CD14-positive monocyte (primary cell): ENCODE results near the gene IGHMBP2. TPM values are rescaled to one million over a fixed set of nuclear protein-coding genes. Genes with fewer than 3 reads are reported as not detected.

Experiments
- DNase-seq, 3 donors: peaks; one replicate each; pipeline ENCODE4 v3.0.0-alpha.2; 2011 to 2022
- H2AFZ ChIP-seq: 2 replicates; pipeline ENCODE4 v1.6.0; 2012; ENCODE audit warnings: mild to moderate bottlenecking, low read depth, low read length, inconsistent platforms; ENCODE audit not compliant: insufficient read depth, poor library complexity, severe bottlenecking
- H3K27ac ChIP-seq, 2 donors: 1 replicate in 1 of 2; 2 replicates in 1 of 2; pipeline ENCODE4 v1.5.1; 2012 to 2013; ENCODE audit warnings: low read length in 2 of 2, control low read depth in 1 of 2, inconsistent platforms in 1 of 2, low read depth in 1 of 2, mild to moderate bottlenecking in 1 of 2
- H3K27me3 ChIP-seq, 2 donors: one replicate each; pipeline versions ENCODE4 v1.6.0 to v1.6.1; 2011 to 2013; ENCODE audit warnings: low read length in 2 of 2; ENCODE audit not compliant: control insufficient read depth in 2 of 2, insufficient read depth in 2 of 2
- H3K36me3 ChIP-seq, 2 donors: replicated peaks in 1 of 2; 1 replicate in 1 of 2; 2 replicates in 1 of 2; pipeline versions ENCODE4 v1.5.1 to v1.6.1; 2012 to 2013; ENCODE audit warnings: low read length in 2 of 2, control low read depth in 1 of 2, inconsistent platforms in 1 of 2, mild to moderate bottlenecking in 1 of 2; ENCODE audit not compliant: insufficient read depth in 2 of 2, control insufficient read depth in 1 of 2
- H3K4me1 ChIP-seq, 2 donors: 1 replicate in 1 of 2; 2 replicates in 1 of 2; pipeline versions ENCODE4 v1.5.1 to v1.6.1; 2012 to 2013; ENCODE audit warnings: low read length in 2 of 2, control low read depth in 1 of 2, inconsistent platforms in 1 of 2, mild to moderate bottlenecking in 1 of 2, moderate library complexity in 1 of 2; ENCODE audit not compliant: insufficient read depth in 2 of 2, control insufficient read depth in 1 of 2
- H3K4me2 ChIP-seq: replicated peaks from 2 replicates; pipeline ENCODE3; 2012; ENCODE audit warnings: low read length, moderate library complexity, mild to moderate bottlenecking; ENCODE audit not compliant: poor library complexity, severe bottlenecking; ENCODE audit errors: extremely low read depth
- H3K4me3 ChIP-seq, 3 experiments: fragments of 200-600 bp in 1 of 3; sonication (generic) in 1 of 3; replicated peaks in 1 of 3; 1 replicate in 2 of 3; 2 replicates in 1 of 3; pipeline ENCODE4 v1.5.1; 2011 to 2013; ENCODE audit warnings: low read length in 3 of 3, mild to moderate bottlenecking in 3 of 3, control low read depth in 2 of 3, low read depth in 2 of 3, inconsistent platforms in 1 of 3, moderate library complexity in 1 of 3
- H3K79me2 ChIP-seq: 2 replicates; pipeline ENCODE4 v1.6.0; 2012; ENCODE audit warnings: mild to moderate bottlenecking, control low read depth, inconsistent platforms, low read length, moderate library complexity; ENCODE audit not compliant: insufficient read depth
- H3K9ac ChIP-seq: 2 replicates; pipeline ENCODE4 v1.6.0; 2017; ENCODE audit warnings: low read length, mild to moderate bottlenecking; ENCODE audit not compliant: insufficient read depth, poor library complexity, severe bottlenecking
- H3K9me3 ChIP-seq, 2 donors: replicated peaks in 1 of 2; 1 replicate in 1 of 2; 2 replicates in 1 of 2; pipeline versions ENCODE4 v1.5.1 to v1.6.1; 2012 to 2013; ENCODE audit warnings: low read length in 2 of 2, control low read depth in 1 of 2; ENCODE audit not compliant: control insufficient read depth in 1 of 2, insufficient read depth in 1 of 2
- H4K20me1 ChIP-seq: 2 replicates; pipeline ENCODE4 v1.6.0; 2012; ENCODE audit warnings: mild to moderate bottlenecking, low read length, control low read depth, moderate library complexity; ENCODE audit not compliant: insufficient read depth
- H3K27ac Mint-ChIP-seq, 7 donors: one replicate each; pipeline ENCODE4 v1.8.0; 2020; ENCODE audit warnings: mild to moderate bottlenecking in 7 of 7, mixed read lengths in 7 of 7, moderate library complexity in 6 of 7, inconsistent platforms in 2 of 7
- H3K27me3 Mint-ChIP-seq, 3 donors: one replicate each; pipeline ENCODE4 v1.8.0; 2021 to 2022; ENCODE audit warnings: low read depth in 3 of 3, mild to moderate bottlenecking in 3 of 3, mixed read lengths in 3 of 3, moderate library complexity in 3 of 3, inconsistent platforms in 1 of 3
- H3K36me3 Mint-ChIP-seq, 2 donors: one replicate each; pipeline ENCODE4 v1.8.0; 2020; ENCODE audit warnings: mixed read lengths in 2 of 2, inconsistent platforms in 1 of 2, mild to moderate bottlenecking in 1 of 2
- H3K4me1 Mint-ChIP-seq: one replicate; pipeline ENCODE4 v1.8.0; 2020; ENCODE audit warnings: mild to moderate bottlenecking, mixed read lengths
- H3K4me3 Mint-ChIP-seq, 2 donors: one replicate each; pipeline ENCODE4 v1.8.0; 2020; ENCODE audit warnings: mild to moderate bottlenecking in 2 of 2, mixed read lengths in 2 of 2, moderate library complexity in 1 of 2
- H3K9me3 Mint-ChIP-seq, 7 donors: one replicate each; pipeline ENCODE4 v1.8.0; 2020 to 2022; ENCODE audit warnings: mixed read lengths in 7 of 7, mild to moderate bottlenecking in 6 of 7, moderate library complexity in 6 of 7, inconsistent platforms in 2 of 7
- CTCF ChIP-seq: fragments of 200-600 bp; IDR thresholded peaks from one replicate; pipeline ENCODE4 v1.8.0; 2022; ENCODE audit warnings: antibody characterized with exemption, mild to moderate bottlenecking
- WGBS: methylation state at CpG from one replicate; pipeline ENCODE4 v1.1.5; 2013; ENCODE audit warnings: missing lambda C conversion rate; ENCODE audit not compliant: insufficient coverage; 5-methylcytosine and 5-hydroxymethylcytosine counted together
- intact Hi-C, 2 donors: fragments of 100-400 bp; cut with micrococcal nuclease; formaldehyde crosslinking; loops; one replicate each; pipeline versions ENCODE4 v1.15.0 to v1.15.1; 2023
- polyA plus RNA-seq, 3 donors: library from polyadenylated mRNA; depleted of rRNA in 1 of 3; unstranded in 2 of 3; stranded (reverse) in 1 of 3; fragments of 300-500 nt in 2 of 3; fragments of >200 nt in 1 of 3; fragmentation: Illumina TruSeq in 2 of 3; gene quantifications; 1 replicate in 2 of 3; 2 replicates in 1 of 3; pipeline ENCODE4 v1.2.3, GENCODE V29; 2012 to 2021

Gene IGHMBP2
- polyA plus RNA-seq, 3 donors: 3.9 to 14.9 (median 6.0) TPM

GRCh38 chr11:68982134-68982533, 78.4 kb downstream of the IGHMBP2 start:
- Histone ChIP-seq H3K79me2 (no peaks in the 10 kb centered on the region), H3K9me3 (peaks cover 3 to 5% of the 10 kb centered on the region in 2 donors), H3K4me2 (no peak overlapping the region), H3K4me1 (no peaks in the 10 kb centered on the region), H2AFZ (no peak overlapping the region), H3K27me3 (peaks cover 5 to 9% of the 10 kb centered on the region in 2 donors), H4K20me1 (no peaks in the 10 kb centered on the region), H3K36me3 (no peaks in the 10 kb centered on the region), H3K9ac (no peak overlapping the region), H3K4me3 (no peak overlapping the region), H3K27ac (no peak overlapping the region)
- DNase-seq: no peak
- peaks cover 7 to 17% (median 11%) of the 10 kb centered on the region in 7 donors for H3K9me3 Mint-ChIP-seq
- WGBS: no CpG with 5 or more reads among the region's 2 CpGs
- H3K36me3 Mint-ChIP-seq: no peaks in the 10 kb centered on the region
- intact Hi-C loops: no loop called here
- no peak overlapping the region for H3K27ac Mint-ChIP-seq
- no peak for TF ChIP-seq CTCF
- H3K4me1 Mint-ChIP-seq: no peaks in the 10 kb centered on the region
- H3K27me3 Mint-ChIP-seq: peaks cover 24 to 39% (median 37%) of the 10 kb centered on the region in 3 donors
- H3K4me3 Mint-ChIP-seq: no peak overlapping the region

GRCh38 chr11:68983801-68984200, 80.1 kb downstream of the IGHMBP2 start:
- Histone ChIP-seq H4K20me1 (no peaks in the 10 kb centered on the region), H3K36me3 (no peaks in the 10 kb centered on the region), H3K27ac (no peak overlapping the region), H3K27me3 (peaks cover 7 to 16% of the 10 kb centered on the region in 2 donors), H2AFZ (no peak overlapping the region), H3K4me3 (no peak overlapping the region), H3K4me2 (no peak overlapping the region), H3K9me3 (peaks cover 3 to 5% of the 10 kb centered on the region in 2 donors), H3K9ac (no peak overlapping the region), H3K4me1 (no peaks in the 10 kb centered on the region), H3K79me2 (no peaks in the 10 kb centered on the region)
- peaks cover 7 to 18% (median 11%) of the 10 kb centered on the region in 7 donors for H3K9me3 Mint-ChIP-seq
- H3K27me3 Mint-ChIP-seq: peaks cover 35 to 44% (median 41%) of the 10 kb centered on the region in 3 donors
- H3K36me3 Mint-ChIP-seq: no peaks in the 10 kb centered on the region
- no peak for DNase-seq
- no peak overlapping the region for H3K27ac Mint-ChIP-seq
- 94% methylated on average over 3 of the region's 6 CpGs for WGBS
- TF ChIP-seq CTCF: no peak
- intact Hi-C loops: no loop called here
- H3K4me3 Mint-ChIP-seq: no peak overlapping the region
- no peaks in the 10 kb centered on the region for H3K4me1 Mint-ChIP-seq
